KMS-11 (cell line): ENCODE results near the gene NSG1.
A peak's percentile ranks its signal among the peaks of the same experiment; 100 is the strongest.

ENCODE experiments used
- H2AFZ ChIP-seq: fragments of 200-600 bp; sonication (generic); 2 replicates; pipeline ENCODE4 v1.6.1; 2016; ENCODE audit warnings: antibody characterized with exemption, mixed run types, low read depth
- H3K27ac ChIP-seq: fragments of 200-600 bp; sonication (generic); 2 replicates; pipeline ENCODE4 v1.6.1; 2016; ENCODE audit warnings: mild to moderate bottlenecking, mixed run types
- H3K27me3 ChIP-seq: fragments of 200-600 bp; sonication (generic); 2 replicates; pipeline ENCODE4 v1.6.1; 2017; ENCODE audit warnings: mild to moderate bottlenecking, low read depth, mixed run types, moderate library complexity; ENCODE audit not compliant: insufficient read depth
- H3K36me3 ChIP-seq: fragments of 200-600 bp; sonication (generic); 2 replicates; pipeline ENCODE4 v1.6.1; 2017; ENCODE audit warnings: mild to moderate bottlenecking, mixed run types; ENCODE audit not compliant: insufficient read depth
- H3K4me1 ChIP-seq: fragments of 200-600 bp; sonication (generic); 2 replicates; pipeline ENCODE4 v1.6.1; 2016; ENCODE audit warnings: mild to moderate bottlenecking, low read depth, mixed run types; ENCODE audit not compliant: poor library complexity, severe bottlenecking
- H3K4me2 ChIP-seq: fragments of 200-600 bp; sonication (generic); 2 replicates; pipeline ENCODE4 v1.7.0; 2016; ENCODE audit warnings: mild to moderate bottlenecking, mixed run types
- H3K4me3 ChIP-seq: fragments of 200-600 bp; sonication (generic); IDR thresholded peaks from 2 replicates; pipeline ENCODE4 v1.6.1; 2017; ENCODE audit warnings: low read depth, low read length, mixed read lengths; ENCODE audit not compliant: insufficient read depth
- H3K79me2 ChIP-seq: fragments of 200-600 bp; sonication (generic); 2 replicates; pipeline ENCODE4 v1.6.1; 2016; ENCODE audit warnings: low read depth, mixed run types; ENCODE audit not compliant: insufficient read depth
- H3K9ac ChIP-seq: fragments of 200-600 bp; sonication (generic); 2 replicates; pipeline ENCODE4 v1.6.1; 2016; ENCODE audit warnings: mild to moderate bottlenecking, mixed run types
- H4K20me1 ChIP-seq: fragments of 200-600 bp; sonication (generic); 2 replicates; pipeline ENCODE4 v1.6.1; 2016; ENCODE audit warnings: mild to moderate bottlenecking, mixed run types; ENCODE audit not compliant: insufficient read depth
- CTCF ChIP-seq: fragments of 200-600 bp; sonication (generic); conservative IDR thresholded peaks from 2 replicates; pipeline ENCODE4 v1.6.1; 2017; ENCODE audit warnings: low read depth, mild to moderate bottlenecking, antibody characterized with exemption, low read length, moderate library complexity, mixed read lengths

The NSG1 gene

GRCh38 chr4:4456351-4456750, 69.4 kb downstream of the NSG1 start:
- no peak overlapping the region for H3K9ac ChIP-seq
- no peak overlapping the region for H3K4me2 ChIP-seq
- no peak for TF ChIP-seq CTCF
- no peaks in the 10 kb centered on the region for H3K27me3 ChIP-seq
- peak overlapping the region; percentile 52; the same call in 1 of the 2 replicates for H3K27ac ChIP-seq
- no peaks in the 10 kb centered on the region for H3K36me3 ChIP-seq
- peaks cover 23% of the 10 kb centered on the region for H3K4me1 ChIP-seq
- H3K4me3 ChIP-seq = no peak overlapping the region
- H2AFZ ChIP-seq = no peak overlapping the region
- no peaks in the 10 kb centered on the region for H4K20me1 ChIP-seq
- H3K79me2 ChIP-seq = no peaks in the 10 kb centered on the region

GRCh38 chr4:4456816-4457578, 70.1 kb downstream of the NSG1 start:
- no peaks in the 10 kb centered on the region for H3K27me3 ChIP-seq
- H4K20me1 ChIP-seq = no peaks in the 10 kb centered on the region
- H2AFZ ChIP-seq = no peak overlapping the region
- H3K27ac ChIP-seq = no peak overlapping the region
- no peak overlapping the region for H3K4me3 ChIP-seq
- H3K4me1 ChIP-seq = peaks cover 23% of the 10 kb centered on the region
- H3K36me3 ChIP-seq = no peaks in the 10 kb centered on the region
- no peak overlapping the region for H3K9ac ChIP-seq
- H3K79me2 ChIP-seq = no peaks in the 10 kb centered on the region
- no peak overlapping the region for H3K4me2 ChIP-seq
- no peak for TF ChIP-seq CTCF

- Histone ChIP-seq H3K4me2 (no peak overlapping the region), H3K4me1 (peaks cover 23% of the 10 kb centered on the region), H3K36me3 (no peaks in the 10 kb centered on the region), H2AFZ (no peak overlapping the region), H3K27me3 (no peaks in the 10 kb centered on the region), H3K9ac (no peak overlapping the region), H3K4me3 (no peak overlapping the region), H3K27ac (no peak overlapping the region), H3K79me2 (no peaks in the 10 kb centered on the region), H4K20me1 (no peaks in the 10 kb centered on the region)
- no peak for TF ChIP-seq CTCF
Observed at GRCh38 chr4:4457803-4458553, 71.1 kb downstream of the NSG1 start.

GRCh38 chr4:4459181-4459580, 72.3 kb downstream of the NSG1 start:
- H2AFZ ChIP-seq = no peak overlapping the region
- no peaks in the 10 kb centered on the region for H3K36me3 ChIP-seq
- H3K4me1 ChIP-seq = peaks cover 23% of the 10 kb centered on the region
- H3K4me3 ChIP-seq = no peak overlapping the region
- H4K20me1 ChIP-seq = no peaks in the 10 kb centered on the region
- H3K4me2 ChIP-seq = no peak overlapping the region
- H3K79me2 ChIP-seq = no peaks in the 10 kb centered on the region
- no peaks in the 10 kb centered on the region for H3K27me3 ChIP-seq
- TF ChIP-seq CTCF = no peak
- no peak overlapping the region for H3K27ac ChIP-seq
- H3K9ac ChIP-seq = no peak overlapping the region
